HEK293 (cell line): Measurements from ENCODE around the gene KCNRG.

Experiments used
- CTCF ChIA-PET: fragments of 350-600 bp; formaldehyde crosslinking; extraction: SDS; loops from one replicate; lab custom pipeline; 2021; ENCODE audit warnings: antibody characterized with exemption; lab: Yijun Ruan, JAX
- POLR2A ChIA-PET: fragments of 300-600 bp; formaldehyde crosslinking; extraction: SDS; loops from one replicate; lab custom pipeline; 2020; ENCODE audit warnings: antibody characterized with exemption, inconsistent platforms; lab: Yijun Ruan, JAX
- H3K27ac ChIP-seq: fragments of 200-500 bp; sonication (Bioruptor generic); 2 replicates; pipeline ENCODE4 v1.5.1; 2014; ENCODE audit warnings: low read depth, low read length, control low read depth, inconsistent platforms; ENCODE audit errors: extremely low read depth
- H3K36me3 ChIP-seq, 2 experiments: fragments of 200-500 bp in 1 of 2; sonication (Bioruptor generic) in 1 of 2; 1 replicate in 1 of 2; 2 replicates in 1 of 2; pipeline ENCODE4 v1.5.1; 2014 to 2017; ENCODE audit warnings: inconsistent platforms in 2 of 2, low read length in 2 of 2; ENCODE audit not compliant: control insufficient read depth in 2 of 2, insufficient read depth in 1 of 2
- H3K4me1 ChIP-seq: fragments of 200-500 bp; sonication (Bioruptor generic); 2 replicates; pipeline ENCODE4 v1.5.1; 2014; ENCODE audit warnings: mild to moderate bottlenecking, low read length, inconsistent platforms; ENCODE audit not compliant: control insufficient read depth, insufficient read depth
- H3K4me3 ChIP-seq: 2 replicates; pipeline ENCODE4 v1.5.1; 2011; ENCODE audit warnings: low read depth, mild to moderate bottlenecking, control low read depth, low read length, moderate library complexity
- H3K9me3 ChIP-seq: fragments of 200-500 bp; sonication (Bioruptor generic); 2 replicates; pipeline ENCODE4 v1.5.1; 2014; ENCODE audit warnings: low read depth, low read length, inconsistent platforms; ENCODE audit not compliant: control insufficient read depth, insufficient read depth
- HIC1 ChIP-seq: fragments of 450-650 bp; formaldehyde crosslinking; IDR thresholded peaks from 2 replicates; pipeline ENCODE4 v1.5.1; 2016; ENCODE audit warnings: missing biosample characterization, missing genetic modification characterization
- MYNN ChIP-seq: fragments of 450-650 bp; formaldehyde crosslinking; IDR thresholded peaks from 2 replicates; pipeline ENCODE4 v1.5.1; 2016; ENCODE audit warnings: missing biosample characterization, missing genetic modification characterization, borderline replicate concordance
- ZBTB49 ChIP-seq: fragments of 450-650 bp; formaldehyde crosslinking; IDR thresholded peaks from 2 replicates; pipeline ENCODE4 v1.5.1; 2016; ENCODE audit warnings: missing biosample characterization, missing genetic modification characterization, low read depth
- ZFP37 ChIP-seq: fragments of 450-650 bp; formaldehyde crosslinking; IDR thresholded peaks from 2 replicates; pipeline ENCODE4 v1.5.1; 2016; ENCODE audit warnings: missing biosample characterization, missing genetic modification characterization
- ZIC2 ChIP-seq: fragments of 450-650 bp; formaldehyde crosslinking; IDR thresholded peaks from 2 replicates; pipeline ENCODE4 v1.5.1; 2016; ENCODE audit warnings: missing biosample characterization, missing genetic modification characterization
- ZNF132 ChIP-seq: fragments of 450-650 bp; formaldehyde crosslinking; IDR thresholded peaks from 2 replicates; pipeline ENCODE4 v1.5.1; 2017; ENCODE audit warnings: missing biosample characterization, missing genetic modification characterization, borderline replicate concordance
- ZNF148 ChIP-seq: fragments of 450-650 bp; formaldehyde crosslinking; IDR thresholded peaks from 2 replicates; pipeline ENCODE4 v1.5.0; 2017; ENCODE audit warnings: missing biosample characterization, missing genetic modification characterization, borderline replicate concordance
- ZNF280C ChIP-seq: fragments of 450-650 bp; formaldehyde crosslinking; IDR thresholded peaks from 2 replicates; pipeline ENCODE4 v1.5.1; 2016; ENCODE audit warnings: missing biosample characterization, missing genetic modification characterization
- ZNF324 ChIP-seq: fragments of 450-650 bp; formaldehyde crosslinking; IDR thresholded peaks from 2 replicates; pipeline ENCODE4 v1.5.1; 2016; ENCODE audit warnings: missing biosample characterization, missing genetic modification characterization
- ZNF335 ChIP-seq: fragments of 450-650 bp; formaldehyde crosslinking; conservative IDR thresholded peaks from 2 replicates; pipeline ENCODE4 v1.5.1; 2016; ENCODE audit warnings: missing biosample characterization, missing genetic modification characterization
- ZNF433 ChIP-seq: fragments of 450-650 bp; formaldehyde crosslinking; IDR thresholded peaks from 2 replicates; pipeline ENCODE4 v1.5.1; 2016; ENCODE audit warnings: missing biosample characterization, missing genetic modification characterization, low read depth
- ZNF518A ChIP-seq: fragments of 450-650 bp; formaldehyde crosslinking; conservative IDR thresholded peaks from 2 replicates; pipeline ENCODE4 v1.5.1; 2016; ENCODE audit warnings: low read depth, missing biosample characterization, missing genetic modification characterization
- ZNF529 ChIP-seq: fragments of 450-650 bp; formaldehyde crosslinking; IDR thresholded peaks from 2 replicates; pipeline ENCODE4 v1.5.1; 2017; ENCODE audit warnings: missing genetic modification characterization, missing biosample characterization; ENCODE audit not compliant: insufficient replicate concordance
- ZNF548 ChIP-seq: fragments of 450-650 bp; formaldehyde crosslinking; IDR thresholded peaks from 2 replicates; pipeline ENCODE4 v1.5.1; 2016; ENCODE audit warnings: missing biosample characterization, missing genetic modification characterization
- ZNF629 ChIP-seq: fragments of 450-650 bp; formaldehyde crosslinking; IDR thresholded peaks from 2 replicates; pipeline ENCODE4 v1.5.1; 2017; ENCODE audit warnings: missing biosample characterization, missing genetic modification characterization
- ZNF660 ChIP-seq: fragments of 450-650 bp; IDR thresholded peaks from 2 replicates; pipeline ENCODE4 v1.5.1; 2018; ENCODE audit warnings: missing biosample characterization, mild to moderate bottlenecking, missing genetic modification characterization
- ZSCAN30 ChIP-seq: fragments of 450-650 bp; IDR thresholded peaks from 2 replicates; pipeline ENCODE4 v1.5.1; 2018; ENCODE audit warnings: missing biosample characterization, mild to moderate bottlenecking, missing genetic modification characterization, moderate library complexity
- ZSCAN4 ChIP-seq: fragments of 450-650 bp; formaldehyde crosslinking; IDR thresholded peaks from 2 replicates; pipeline ENCODE4 v1.5.1; 2017; ENCODE audit warnings: missing biosample characterization, missing genetic modification characterization

KCNRG gene

GRCh38 chr13:49995625-49996101 lies 19.6 kb upstream of the KCNRG start (continued):
- TF ChIP-seq ZNF518A (tag by site-specific recombination) (no peak), ZNF548 (no peak), ZNF529 (tag by site-specific recombination) (no peak), ZNF324 (tag by site-specific recombination) (no peak), ZNF280C (tag by site-specific recombination) (no peak), ZFP37 (no peak)

GRCh38 chr13:49996161-49996915 lies 18.9 kb upstream of the KCNRG start:
- H3K4me3 ChIP-seq, result peak overlapping the region; percentile 56
- peak overlapping the region; percentile 86 for H3K27ac ChIP-seq
- ChIA-PET POLR2A (interaction anchor here (0.6 to 2.4 kb wide), 11 partner anchors 9 to 392 kb away, joined by 3 to 23 read pairs (median 4); partner anchors contain the start of gene SPRYD7), CTCF (interaction anchor here (0.7 to 1.7 kb wide), 7 partner anchors 12 to 1312 kb away, joined by 3 to 7 read pairs (median 4); partner anchors contain the start of gene SPRYD7)
- H3K9me3 ChIP-seq, result no peaks in the 10 kb centered on the region
- H3K36me3 ChIP-seq, result peaks cover 8 to 24% of the 10 kb centered on the region in 2 experiments; a peak in 2 of 3 replicates
- H3K4me1 ChIP-seq, result 0 out of 2 replicates have a peak, but pooled peaks cover 3% of the 10 kb centered on the region
- TF ChIP-seq ZIC2 (tag by site-specific recombination), result 0 out of 2 replicates have a peak, but pooled peaks have one; percentile 6
- no peak for TF ChIP-seq ZNF629 (tag by site-specific recombination)
- TF ChIP-seq HIC1, result peak; percentile 17; the same call in 1 of the 2 replicates
- TF ChIP-seq ZNF132 (tag by site-specific recombination), result no peak
- no peak for TF ChIP-seq MYNN (tag by site-specific recombination)
- peak; percentile 78; the same call in 1 of the 2 replicates for TF ChIP-seq ZSCAN30
- no peak for TF ChIP-seq ZSCAN4 (tag by site-specific recombination)
- TF ChIP-seq ZNF335 (tag by site-specific recombination), result 0 out of 2 replicates have a peak, but pooled peaks have one; percentile 13
- TF ChIP-seq ZNF148 (tag by site-specific recombination), result no peak
- no peak for TF ChIP-seq ZBTB49 (tag by site-specific recombination)
- peak; percentile 7; the same call in 1 of the 2 replicates for TF ChIP-seq ZNF660 (tag by site-specific recombination)
- TF ChIP-seq ZNF433 (tag by site-specific recombination), result no peak
